Activated CD8-positive, alpha-beta T cell treated with anti-CD3 and anti-CD28 coated beads, Interleukin-2, amount 10 ng/mL, durations not matched to agents 7 days and 5 days (primary cell): ENCODE measurements around the gene KBTBD8. TPM values are rescaled to one million over a fixed set of nuclear protein-coding genes. Genes with fewer than 3 reads are reported as not detected.

Experiments
- ATAC-seq: fragments of 150-1000 bp; cut with Tn5 transposase; one replicate; pipeline ENCODE4 v1.10.0; 2021; ENCODE audit warnings: moderate library complexity
- CTCF ChIA-PET: fragments of 350-600 bp; sonication (Branson Sonifier 250); formaldehyde crosslinking; loops from one replicate; lab custom pipeline; 2021; ENCODE audit warnings: antibody characterized with exemption; lab: Charles Lee
- POLR2A ChIA-PET: fragments of 350-600 bp; sonication (Branson Sonifier 250); formaldehyde crosslinking; loops from one replicate; lab custom pipeline; 2021; ENCODE audit warnings: antibody characterized with exemption; lab: Charles Lee
- DNase-seq: peaks from one replicate; pipeline ENCODE4 v3.0.0-alpha.2; 2020
- H3K27ac Mint-ChIP-seq: one replicate; pipeline ENCODE4 v1.8.0; 2021; ENCODE audit warnings: mild to moderate bottlenecking, mixed read lengths
- H3K27me3 Mint-ChIP-seq: one replicate; pipeline ENCODE4 v1.8.0; 2021; ENCODE audit warnings: low read depth, mixed read lengths
- H3K36me3 Mint-ChIP-seq: one replicate; pipeline ENCODE4 v1.8.0; 2021; ENCODE audit warnings: low read depth, mixed read lengths
- H3K4me1 Mint-ChIP-seq: one replicate; pipeline ENCODE4 v1.8.0; 2021; ENCODE audit warnings: low read depth, mixed read lengths
- H3K4me3 Mint-ChIP-seq: one replicate; pipeline ENCODE4 v1.8.0; 2021; ENCODE audit warnings: mild to moderate bottlenecking, mixed read lengths
- H3K9me3 Mint-ChIP-seq: one replicate; pipeline ENCODE4 v1.8.0; 2022; ENCODE audit warnings: mixed read lengths; ENCODE audit not compliant: insufficient read depth
- total RNA-seq, 2 experiments: library from RNA; stranded (reverse); gene quantifications; one replicate each; pipeline ENCODE4 v1.2.3, GENCODE V29; 2021

Gene KBTBD8
- total RNA-seq, 2 experiments from 2014 or later: 10.8 to 12.9 TPM

DNA sequence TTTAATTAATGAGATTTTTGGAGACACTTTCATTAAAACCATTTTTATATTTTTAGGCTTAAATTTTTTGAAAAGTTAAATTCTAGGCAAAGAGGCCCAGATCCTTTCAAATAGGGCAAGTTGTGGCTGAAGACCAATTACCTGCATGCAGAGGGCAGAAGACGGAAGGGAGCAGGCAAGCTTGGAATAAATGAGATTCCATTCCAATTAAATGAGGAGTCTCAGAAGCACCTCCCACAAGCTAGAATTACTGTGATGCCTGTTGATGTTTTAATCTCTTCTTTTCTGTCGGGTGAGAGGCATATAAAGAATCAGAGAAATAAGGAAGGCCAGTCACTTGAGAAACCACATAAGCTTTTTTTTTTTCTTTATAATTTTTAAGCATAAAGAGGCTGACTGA lies 46.8 kb downstream of the KBTBD8 start:
- Mint-ChIP-seq H3K36me3 (no peaks in the 10 kb centered on the region), H3K4me1 (no peaks in the 10 kb centered on the region), H3K4me3 (no peak overlapping the region), H3K9me3 (no peaks in the 10 kb centered on the region), H3K27ac (no peak overlapping the region), H3K27me3 (no peaks in the 10 kb centered on the region)
- no peak for DNase-seq
- ATAC-seq: no peak
- CTCF ChIA-PET: interaction anchor here (1.7 to 2.6 kb wide), 2 partner anchors 69 to 73 kb away, joined by 5 to 9 read pairs; no protein-coding TSS in a partner anchor
- POLR2A ChIA-PET: no interaction called here

DNA sequence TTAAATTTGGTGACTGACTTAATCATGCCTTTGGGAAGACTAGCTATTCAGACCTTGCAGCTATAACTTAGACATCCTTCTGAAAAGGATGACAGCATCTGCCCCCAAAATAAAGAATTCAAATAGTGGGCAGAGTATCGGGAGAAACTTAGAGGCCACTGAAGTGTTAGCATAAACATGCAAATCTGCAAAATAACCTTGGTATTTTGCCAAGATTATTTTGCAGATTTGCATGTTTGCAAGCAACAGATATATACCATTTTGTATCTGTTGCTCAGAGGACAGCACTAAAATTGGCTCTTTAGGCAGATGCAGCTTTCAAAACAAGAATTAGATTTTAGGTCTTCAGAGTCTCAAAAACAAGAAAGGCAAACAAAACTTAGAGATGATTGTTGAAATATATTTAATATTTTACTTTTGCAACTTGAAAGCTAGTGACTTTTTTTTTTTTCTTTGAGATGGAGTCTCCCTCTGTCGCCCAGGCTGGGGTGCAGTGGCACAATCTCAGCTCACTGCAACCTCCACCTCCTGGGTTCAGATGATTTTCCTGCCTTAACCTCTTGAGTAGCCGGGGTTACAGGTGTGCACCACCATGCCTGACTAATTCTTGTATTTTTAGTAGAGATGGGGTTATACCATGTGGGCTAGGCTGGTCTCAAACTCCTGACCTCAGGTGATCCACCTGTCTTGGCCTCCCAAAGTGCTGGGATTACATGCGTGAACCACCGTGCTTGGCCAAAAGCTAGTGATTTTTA lies 47.8 kb downstream of the KBTBD8 start:
- Mint-ChIP-seq H3K4me1 (no peaks in the 10 kb centered on the region), H3K27ac (no peak overlapping the region), H3K4me3 (no peak overlapping the region), H3K36me3 (no peaks in the 10 kb centered on the region), H3K9me3 (peaks cover 5% of the 10 kb centered on the region), H3K27me3 (no peaks in the 10 kb centered on the region)
- no peak for ATAC-seq
- POLR2A ChIA-PET: no interaction called here
- no peak for DNase-seq
- CTCF ChIA-PET: interaction anchor here (1.7 to 2.6 kb wide), 2 partner anchors 68 to 74 kb away, joined by 5 to 9 read pairs; no protein-coding TSS in a partner anchor

- H3K27ac Mint-ChIP-seq: no peak overlapping the region
- no peak for DNase-seq
- H3K9me3 Mint-ChIP-seq: peaks cover 5% of the 10 kb centered on the region
- ChIA-PET POLR2A (no interaction called here), CTCF (interaction anchor here (0.9 to 2.6 kb wide), 3 partner anchors 19 to 74 kb away, joined by 3 to 9 read pairs (median 4); no protein-coding TSS in a partner anchor)
- no peaks in the 10 kb centered on the region for H3K27me3 Mint-ChIP-seq
- no peak for ATAC-seq
- no peaks in the 10 kb centered on the region for H3K36me3 Mint-ChIP-seq
- no peaks in the 10 kb centered on the region for H3K4me1 Mint-ChIP-seq
- H3K4me3 Mint-ChIP-seq: no peak overlapping the region
Observed at GRCh38 chr3:67047051-67047450, 48.9 kb downstream of the KBTBD8 start.

- ATAC-seq (no peak), DNase-seq (no peak)
- ChIA-PET CTCF (no interaction called here), POLR2A (no interaction called here)
- H3K9me3 Mint-ChIP-seq: peaks cover 5% of the 10 kb centered on the region
- no peaks in the 10 kb centered on the region for H3K27me3 Mint-ChIP-seq
- no peaks in the 10 kb centered on the region for H3K4me1 Mint-ChIP-seq
- H3K36me3 Mint-ChIP-seq: no peaks in the 10 kb centered on the region
- no peak overlapping the region for H3K27ac Mint-ChIP-seq
- H3K4me3 Mint-ChIP-seq: no peak overlapping the region
Observed at GRCh38 chr3:67048067-67048714, 50.1 kb downstream of the KBTBD8 start.

- no peak overlapping the region for H3K4me3 Mint-ChIP-seq
- H3K4me1 Mint-ChIP-seq: no peaks in the 10 kb centered on the region
- H3K9me3 Mint-ChIP-seq: peaks cover 5% of the 10 kb centered on the region
- H3K27me3 Mint-ChIP-seq: no peaks in the 10 kb centered on the region
- ChIA-PET POLR2A (no interaction called here), CTCF (no interaction called here)
- ATAC-seq (no peak), DNase-seq (no peak)
- H3K36me3 Mint-ChIP-seq: no peaks in the 10 kb centered on the region
- no peak overlapping the region for H3K27ac Mint-ChIP-seq
Observed at GRCh38 chr3:67048715-67049074, 50.6 kb downstream of the KBTBD8 start.

- H3K36me3 Mint-ChIP-seq: no peaks in the 10 kb centered on the region
- no peak overlapping the region for H3K27ac Mint-ChIP-seq
- peaks cover 8% of the 10 kb centered on the region for H3K27me3 Mint-ChIP-seq
- peaks cover 18% of the 10 kb centered on the region for H3K9me3 Mint-ChIP-seq
- no peak for DNase-seq
- ChIA-PET CTCF (no interaction called here), POLR2A (no interaction called here)
- H3K4me1 Mint-ChIP-seq: no peaks in the 10 kb centered on the region
- ATAC-seq: no peak
- no peak overlapping the region for H3K4me3 Mint-ChIP-seq
Observed at GRCh38 chr3:67059443-67059842, 61.3 kb downstream of the KBTBD8 start.
